ENCODE data around the gene GTF2IRD1. TPM values are rescaled to one million over a fixed set of nuclear protein-coding genes. Genes with fewer than 3 reads are reported as not detected.

GTF2IRD1 gene
- total and polyA plus RNA-seq, 9 of the 15 experiments (the other 6 are each of a cell fraction or from before 2014, with no cell fraction given) = 9.1 to 30.2 (median 14.0) TPM

DNA sequence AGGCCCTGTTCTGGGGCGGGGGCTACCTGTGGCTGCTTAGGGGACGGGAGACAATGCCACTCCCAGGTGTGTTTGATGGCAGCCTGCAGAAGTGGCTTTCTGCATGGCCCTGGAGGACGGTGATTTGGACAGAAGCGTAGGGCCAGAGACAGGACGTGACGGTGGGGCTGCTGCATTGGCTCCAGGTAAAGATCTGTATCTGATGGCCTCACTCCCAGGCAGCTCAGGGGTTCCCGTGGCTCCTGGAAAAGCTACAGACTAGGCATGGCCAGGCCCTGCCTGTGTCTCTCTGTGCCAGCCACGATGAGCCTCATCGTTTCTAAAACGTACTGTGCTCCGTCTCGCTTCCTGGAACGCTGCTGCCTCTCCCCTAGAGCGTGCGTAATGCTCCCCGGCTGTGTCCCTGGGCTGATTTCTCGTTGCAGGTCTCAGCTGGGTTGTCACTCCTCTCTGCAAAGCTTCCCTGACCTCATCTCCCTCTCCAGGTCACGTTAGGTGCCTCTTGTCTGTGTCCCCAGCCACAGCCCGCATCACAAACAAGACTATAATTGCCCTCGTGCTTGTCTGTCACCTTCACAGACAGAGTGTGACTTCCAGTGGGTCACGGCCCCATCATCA, 12.6 kb downstream of the GTF2IRD1 start:
- H3K4me1 ChIP-seq (replicated peaks in 1 of 2; ENCODE audit: control insufficient read depth in 2 of 2, insufficient read depth in 2 of 2, low read length in 2 of 2) = peaks cover 0 to 16% of the 10 kb centered on the region in 2 experiments; a peak in 2 of 5 replicates

More for the DNA sequence above, 12.6 kb downstream of the GTF2IRD1 start:
- H4K20me1 ChIP-seq (replicated peaks; ENCODE audit: control insufficient read depth, insufficient read depth, low read length) = peaks cover 19% of the 10 kb centered on the region; the same call in 1 of the 2 replicates
- ATAC-seq (no peak), FAIRE-seq (no peak), DNase-seq (ENCODE audit: extremely low read depth in 1 of 4, low spot score in 3 of 4) (no peak)
- H3K4me2 ChIP-seq (ENCODE audit: insufficient read depth, low read length) = no peak overlapping the region
- H3K9ac ChIP-seq (ENCODE audit: insufficient read depth in 1 of 2, low read depth in 2 of 2, low read length in 2 of 2) = peak overlapping the region in 1 of 2 experiments; percentile 47; a peak in 1 of 4 replicates
- H3K27me3 ChIP-seq (ENCODE audit: control insufficient read depth in 2 of 2, insufficient read depth in 2 of 2, low read length in 2 of 2) = no peaks in the 10 kb centered on the region
- no peak overlapping the region for H3K27ac ChIP-seq (ENCODE audit: extremely low read depth, low read depth, low read length)
- POLR2A ChIA-PET = interaction anchor here (0.5 to 0.6 kb wide), 2 partner anchors 143 to 198 kb away, joined by 3 read pairs; no protein-coding TSS in a partner anchor
- 74% methylated on average over 21 of the region's 21 CpGs for WGBS (ENCODE audit: insufficient coverage, low coverage, missing lambda C conversion rate)
- in situ Hi-C loops (cut with MboI) (no loop called here), intact Hi-C loops (cut with micrococcal nuclease) (no loop called here)
- peaks cover 16% of the 10 kb centered on the region; the same call in 2 of the 3 replicates for H3K79me2 ChIP-seq (ENCODE audit: control insufficient read depth, insufficient read depth, low read length)
- no peaks in the 10 kb centered on the region for H3K9me3 ChIP-seq (replicated peaks; ENCODE audit: control insufficient read depth, insufficient read depth, low read depth, low read length)
- no peak overlapping the region for H3K4me3 ChIP-seq
- H3K36me3 ChIP-seq (ENCODE audit: control insufficient read depth, insufficient read depth, low read length) = peaks cover 7% of the 10 kb centered on the region; the same call in 1 of the 3 replicates
- BruUV-seq (replicated peaks) = no TSS peak
- no peak for TF ChIP-seq MTA3 (IDR thresholded peaks at IDR 0.05; ENCODE audit: borderline replicate concordance)
- TF ChIP-seq ZC3H8 (IDR thresholded peaks at IDR 0.05) = no peak
- TF ChIP-seq, protein P1, sequence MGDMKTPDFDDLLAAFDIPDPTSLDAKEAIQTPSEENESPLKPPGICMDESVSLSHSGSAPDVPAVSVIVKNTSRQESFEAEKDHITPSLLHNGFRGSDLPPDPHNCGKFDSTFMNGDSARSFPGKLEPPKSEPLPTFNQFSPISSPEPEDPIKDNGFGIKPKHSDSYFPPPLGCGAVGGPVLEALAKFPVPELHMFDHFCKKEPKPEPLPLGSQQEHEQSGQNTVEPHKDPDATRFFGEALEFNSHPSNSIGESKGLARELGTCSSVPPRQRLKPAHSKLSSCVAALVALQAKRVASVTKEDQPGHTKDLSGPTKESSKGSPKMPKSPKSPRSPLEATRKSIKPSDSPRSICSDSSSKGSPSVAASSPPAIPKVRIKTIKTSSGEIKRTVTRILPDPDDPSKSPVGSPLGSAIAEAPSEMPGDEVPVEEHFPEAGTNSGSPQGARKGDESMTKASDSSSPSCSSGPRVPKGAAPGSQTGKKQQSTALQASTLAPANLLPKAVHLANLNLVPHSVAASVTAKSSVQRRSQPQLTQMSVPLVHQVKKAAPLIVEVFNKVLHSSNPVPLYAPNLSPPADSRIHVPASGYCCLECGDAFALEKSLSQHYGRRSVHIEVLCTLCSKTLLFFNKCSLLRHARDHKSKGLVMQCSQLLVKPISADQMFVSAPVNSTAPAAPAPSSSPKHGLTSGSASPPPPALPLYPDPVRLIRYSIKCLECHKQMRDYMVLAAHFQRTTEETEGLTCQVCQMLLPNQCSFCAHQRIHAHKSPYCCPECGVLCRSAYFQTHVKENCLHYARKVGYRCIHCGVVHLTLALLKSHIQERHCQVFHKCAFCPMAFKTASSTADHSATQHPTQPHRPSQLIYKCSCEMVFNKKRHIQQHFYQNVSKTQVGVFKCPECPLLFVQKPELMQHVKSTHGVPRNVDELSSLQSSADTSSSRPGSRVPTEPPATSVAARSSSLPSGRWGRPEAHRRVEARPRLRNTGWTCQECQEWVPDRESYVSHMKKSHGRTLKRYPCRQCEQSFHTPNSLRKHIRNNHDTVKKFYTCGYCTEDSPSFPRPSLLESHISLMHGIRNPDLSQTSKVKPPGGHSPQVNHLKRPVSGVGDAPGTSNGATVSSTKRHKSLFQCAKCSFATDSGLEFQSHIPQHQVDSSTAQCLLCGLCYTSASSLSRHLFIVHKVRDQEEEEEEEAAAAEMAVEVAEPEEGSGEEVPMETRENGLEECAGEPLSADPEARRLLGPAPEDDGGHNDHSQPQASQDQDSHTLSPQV (IDR thresholded peaks at IDR 0.05) = no peak
- no peak for TF ChIP-seq KDM4B (IDR thresholded peaks at IDR 0.05; ENCODE audit: borderline replicate concordance in 2 of 2, low read depth in 1 of 2)
- no peak for TF ChIP-seq NR2F6 (CRISPR knock-in tag; IDR thresholded peaks at IDR 0.05)
- TF ChIP-seq, protein P2, sequence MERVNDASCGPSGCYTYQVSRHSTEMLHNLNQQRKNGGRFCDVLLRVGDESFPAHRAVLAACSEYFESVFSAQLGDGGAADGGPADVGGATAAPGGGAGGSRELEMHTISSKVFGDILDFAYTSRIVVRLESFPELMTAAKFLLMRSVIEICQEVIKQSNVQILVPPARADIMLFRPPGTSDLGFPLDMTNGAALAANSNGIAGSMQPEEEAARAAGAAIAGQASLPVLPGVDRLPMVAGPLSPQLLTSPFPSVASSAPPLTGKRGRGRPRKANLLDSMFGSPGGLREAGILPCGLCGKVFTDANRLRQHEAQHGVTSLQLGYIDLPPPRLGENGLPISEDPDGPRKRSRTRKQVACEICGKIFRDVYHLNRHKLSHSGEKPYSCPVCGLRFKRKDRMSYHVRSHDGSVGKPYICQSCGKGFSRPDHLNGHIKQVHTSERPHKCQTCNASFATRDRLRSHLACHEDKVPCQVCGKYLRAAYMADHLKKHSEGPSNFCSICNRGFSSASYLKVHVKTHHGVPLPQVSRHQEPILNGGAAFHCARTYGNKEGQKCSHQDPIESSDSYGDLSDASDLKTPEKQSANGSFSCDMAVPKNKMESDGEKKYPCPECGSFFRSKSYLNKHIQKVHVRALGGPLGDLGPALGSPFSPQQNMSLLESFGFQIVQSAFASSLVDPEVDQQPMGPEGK (CRISPR knock-in tag; IDR thresholded peaks at IDR 0.05; ENCODE audit: borderline replicate concordance) = no peak
- no peak for TF ChIP-seq POLR2AphosphoS2 (IDR thresholded peaks at IDR 0.05; ENCODE audit: low read length)
- H2AFZ ChIP-seq (ENCODE audit: low read depth, low read length) = no peak overlapping the region
- CTCF ChIA-PET (ENCODE audit: low intra/inter-chr PET ratio) = no interaction called here
- no peaks in the 10 kb centered on the region for H3K9me1 ChIP-seq (ENCODE audit: control insufficient read depth, insufficient read depth, low read length)
